NCI-H1105 (cell line): ENCODE measurements around the gene AFF2.
A peak's percentile ranks its signal among the peaks of the same experiment; 100 is the strongest.

Experiments
- DNase-seq: peaks from one replicate; lab custom pipeline; 2025; lab: John Stamatoyannopoulos, UW

Gene AFF2

GRCh38 chrX:148723551-148723950, 223.1 kb downstream of the AFF2 start:
- DNase-seq = no peak

- DNase-seq = no peak
Measured at GRCh38 chrX:148728901-148729300, 228.5 kb downstream of the AFF2 start.

GRCh38 chrX:148732743-148733142, 232.3 kb downstream of the AFF2 start:
- no peak for DNase-seq

GRCh38 chrX:148741441-148741840, 241.0 kb downstream of the AFF2 start:
- DNase-seq = no peak

GRCh38 chrX:148755111-148755510, 254.7 kb downstream of the AFF2 start:
- peak; percentile 22 for DNase-seq

GRCh38 chrX:148763896-148764295, 263.5 kb downstream of the AFF2 start:
- peak; percentile 49 for DNase-seq

GRCh38 chrX:148768296-148768695, 267.9 kb downstream of the AFF2 start:
- no peak for DNase-seq

GRCh38 chrX:148771440-148771839, 271.0 kb downstream of the AFF2 start:
- peak; percentile 26 for DNase-seq

GRCh38 chrX:148774276-148774675, 273.9 kb downstream of the AFF2 start:
- no peak for DNase-seq

GRCh38 chrX:148784137-148784536, 283.7 kb downstream of the AFF2 start:
- DNase-seq = no peak

- DNase-seq = peak; percentile 99
Measured at GRCh38 chrX:148784856-148785255, 284.4 kb downstream of the AFF2 start.

GRCh38 chrX:148785256-148785655, 284.8 kb downstream of the AFF2 start:
- DNase-seq = no peak

- no peak for DNase-seq
Measured at GRCh38 chrX:148788449-148788848, 288.0 kb downstream of the AFF2 start.

GRCh38 chrX:148794350-148794749, 293.9 kb downstream of the AFF2 start:
- no peak for DNase-seq

GRCh38 chrX:148804579-148805355, 304.4 kb downstream of the AFF2 start:
- no peak for DNase-seq

- no peak for DNase-seq
Measured at GRCh38 chrX:148806145-148806870, 305.9 kb downstream of the AFF2 start.

- DNase-seq = no peak
Measured at GRCh38 chrX:148808833-148809232, 308.4 kb downstream of the AFF2 start.

GRCh38 chrX:148811236-148811635, 310.8 kb downstream of the AFF2 start:
- no peak for DNase-seq

GRCh38 chrX:148813422-148813821, 313.0 kb downstream of the AFF2 start:
- DNase-seq = no peak

- DNase-seq = no peak
Measured at GRCh38 chrX:148813967-148814366, 313.6 kb downstream of the AFF2 start.

GRCh38 chrX:148815218-148815961, 315.0 kb downstream of the AFF2 start:
- no peak for DNase-seq

- DNase-seq = no peak
Measured at GRCh38 chrX:148823986-148824385, 323.6 kb downstream of the AFF2 start.

GRCh38 chrX:148825696-148826095, 325.3 kb downstream of the AFF2 start:
- no peak for DNase-seq
